Osteoblast (primary cell): ENCODE data around the gene RARB. TPM values are rescaled to one million over a fixed set of nuclear protein-coding genes. Genes with fewer than 3 reads are reported as not detected.

Experiments
- DNase-seq: peaks from one replicate; pipeline ENCODE4 v3.0.0; 2011; ENCODE audit warnings: low spot score, mixed read lengths; ENCODE audit not compliant: insufficient read length; ENCODE audit errors: missing footprints
- H2AFZ ChIP-seq: 2 replicates; pipeline ENCODE4 v1.6.0; 2011; ENCODE audit warnings: mild to moderate bottlenecking, low read length
- H3K27ac ChIP-seq: 2 replicates; pipeline ENCODE4 v1.5.1; 2011; ENCODE audit warnings: mild to moderate bottlenecking, low read depth, low read length, moderate library complexity
- H3K27me3 ChIP-seq: 2 replicates; pipeline ENCODE4 v1.6.0; 2012; ENCODE audit warnings: mild to moderate bottlenecking, control low read depth, inconsistent platforms, low read length, moderate library complexity; ENCODE audit not compliant: insufficient read depth
- H3K36me3 ChIP-seq: 2 replicates; pipeline ENCODE4 v1.5.1; 2011; ENCODE audit warnings: mild to moderate bottlenecking, low read length, control low read depth, moderate library complexity; ENCODE audit not compliant: insufficient read depth
- H3K4me1 ChIP-seq: 2 replicates; pipeline ENCODE4 v1.5.1; 2011; ENCODE audit warnings: mild to moderate bottlenecking, low read length, control low read depth, moderate library complexity; ENCODE audit not compliant: insufficient read depth
- H3K4me2 ChIP-seq: 2 replicates; pipeline ENCODE4 v1.6.0; 2011; ENCODE audit warnings: mild to moderate bottlenecking, low read length; ENCODE audit not compliant: insufficient read depth
- H3K4me3 ChIP-seq: fragments of 200-600 bp; sonication (generic); 3 replicates; pipeline ENCODE4 v1.5.1; 2012; ENCODE audit warnings: mild to moderate bottlenecking, low read length, inconsistent platforms; ENCODE audit not compliant: insufficient read depth
- H3K79me2 ChIP-seq: 2 replicates; pipeline ENCODE4 v1.6.0; 2012; ENCODE audit warnings: mild to moderate bottlenecking, low read length, control low read depth, inconsistent platforms; ENCODE audit not compliant: insufficient read depth
- H3K9me3 ChIP-seq: 2 replicates; pipeline ENCODE4 v1.5.1; 2011; ENCODE audit warnings: low read depth, low read length, control low read depth
- H4K20me1 ChIP-seq: 2 replicates; pipeline ENCODE4 v1.6.0; 2012; ENCODE audit warnings: mild to moderate bottlenecking, low read length, control low read depth; ENCODE audit not compliant: insufficient read depth
- CTCF ChIP-seq: IDR thresholded peaks from 2 replicates; pipeline ENCODE4 v1.5.1; 2011; ENCODE audit warnings: mild to moderate bottlenecking, low read depth, low read length, moderate library complexity; ENCODE audit errors: extremely low read depth
- total RNA-seq: library from RNA; depleted of rRNA; stranded (reverse); fragments of >200 nt; gene quantifications from 2 replicates; pipeline ENCODE4 v1.2.3, GENCODE V29; 2012

The RARB gene
- total RNA-seq, 1 donor = 7.6 TPM

DNA sequence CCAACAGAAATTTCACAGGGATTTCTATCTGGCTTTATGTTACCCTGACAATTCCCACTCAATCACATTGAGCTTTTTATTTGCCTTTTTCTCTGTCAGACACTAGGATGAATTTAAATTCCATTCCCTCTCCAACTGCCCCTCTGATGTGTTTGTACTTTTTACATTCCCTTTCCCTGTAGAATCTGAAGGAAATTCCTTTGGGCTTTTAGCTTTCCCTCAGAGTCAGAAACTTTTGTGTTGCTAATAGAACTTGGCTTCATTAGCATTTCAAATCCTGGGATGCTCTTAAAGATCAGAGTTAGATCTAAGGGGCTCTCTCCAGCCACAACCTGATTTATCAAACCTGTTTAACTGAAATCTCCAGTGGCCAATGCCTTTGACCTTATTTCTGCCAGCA lies 7.9 kb upstream of the RARB start:
- no peak overlapping the region for H3K4me2 ChIP-seq
- no peaks in the 10 kb centered on the region for H4K20me1 ChIP-seq
- no peaks in the 10 kb centered on the region for H3K79me2 ChIP-seq

DNA sequence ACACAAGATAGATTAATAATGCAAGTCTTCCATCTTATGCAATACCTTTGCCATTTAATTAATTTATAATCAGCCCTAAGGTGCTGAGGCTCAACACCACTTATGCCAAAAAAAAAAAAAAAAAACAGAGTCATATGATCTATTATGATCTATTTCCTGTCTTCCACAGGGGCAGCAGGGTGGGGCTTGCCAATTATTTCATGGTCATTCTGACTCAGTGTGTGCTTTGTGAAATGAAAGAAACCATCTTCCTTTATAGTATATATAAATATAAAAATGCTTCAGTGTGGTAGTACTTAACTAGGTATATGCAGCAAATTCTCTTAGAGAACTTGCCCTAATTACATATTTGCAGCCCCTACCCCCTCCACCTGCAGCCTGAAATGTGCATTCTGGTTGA lies 7.2 kb upstream of the RARB start:
- H3K9me3 ChIP-seq = no peaks in the 10 kb centered on the region
- no peaks in the 10 kb centered on the region for H3K79me2 ChIP-seq
- no peaks in the 10 kb centered on the region for H3K27me3 ChIP-seq
- H3K36me3 ChIP-seq = no peaks in the 10 kb centered on the region
- no peak for DNase-seq
- TF ChIP-seq CTCF = no peak
- no peak overlapping the region for H2AFZ ChIP-seq
- no peaks in the 10 kb centered on the region for H4K20me1 ChIP-seq
- no peak overlapping the region for H3K4me2 ChIP-seq
- H3K4me3 ChIP-seq = no peak overlapping the region
- H3K4me1 ChIP-seq = peaks cover 24% of the 10 kb centered on the region
- H3K27ac ChIP-seq = no peak overlapping the region

More for the DNA sequence above, 7.9 kb upstream of the RARB start:
- Histone ChIP-seq H3K27me3 (no peaks in the 10 kb centered on the region), H3K4me1 (peaks cover 17% of the 10 kb centered on the region), H3K27ac (no peak overlapping the region), H3K36me3 (no peaks in the 10 kb centered on the region), H2AFZ (no peak overlapping the region), H3K9me3 (no peaks in the 10 kb centered on the region), H3K4me3 (no peak overlapping the region)
- no peak for TF ChIP-seq CTCF
- DNase-seq = no peak

GRCh38 chr3:25421747-25422146 lies 6.3 kb upstream of the RARB start:
- H3K27ac ChIP-seq = no peak overlapping the region
- no peak overlapping the region for H3K4me3 ChIP-seq
- no peak for DNase-seq
- H3K36me3 ChIP-seq = no peaks in the 10 kb centered on the region
- no peaks in the 10 kb centered on the region for H3K79me2 ChIP-seq
- TF ChIP-seq CTCF = no peak
- no peaks in the 10 kb centered on the region for H3K9me3 ChIP-seq
- peaks cover 31% of the 10 kb centered on the region for H3K4me1 ChIP-seq
- no peaks in the 10 kb centered on the region for H3K27me3 ChIP-seq
- H4K20me1 ChIP-seq = no peaks in the 10 kb centered on the region
- H2AFZ ChIP-seq = no peak overlapping the region
- H3K4me2 ChIP-seq = no peak overlapping the region

- H3K9me3 ChIP-seq = no peaks in the 10 kb centered on the region
- peaks cover 40% of the 10 kb centered on the region for H3K4me1 ChIP-seq
- peak overlapping the region; percentile 32 for H2AFZ ChIP-seq
- H3K27me3 ChIP-seq = no peaks in the 10 kb centered on the region
- H3K27ac ChIP-seq = peak overlapping the region; percentile 97
- peak overlapping the region; percentile 75 for H3K4me2 ChIP-seq
- H3K36me3 ChIP-seq = no peaks in the 10 kb centered on the region
- no peak for TF ChIP-seq CTCF
- DNase-seq = peak; percentile 69
- H3K79me2 ChIP-seq = peaks cover 6% of the 10 kb centered on the region
- no peaks in the 10 kb centered on the region for H4K20me1 ChIP-seq
- peak overlapping the region; percentile 36 for H3K4me3 ChIP-seq
Measured at GRCh38 chr3:25423780-25424588, 4.1 kb upstream of the RARB start.
